Measurements from ENCODE around the gene KIAA1549. TPM values are rescaled to one million over a fixed set of nuclear protein-coding genes. Genes with fewer than 3 reads are reported as not detected.

KIAA1549 gene
- total RNA-seq, 1 donor from 2014 or later, result 28.4 TPM

DNA sequence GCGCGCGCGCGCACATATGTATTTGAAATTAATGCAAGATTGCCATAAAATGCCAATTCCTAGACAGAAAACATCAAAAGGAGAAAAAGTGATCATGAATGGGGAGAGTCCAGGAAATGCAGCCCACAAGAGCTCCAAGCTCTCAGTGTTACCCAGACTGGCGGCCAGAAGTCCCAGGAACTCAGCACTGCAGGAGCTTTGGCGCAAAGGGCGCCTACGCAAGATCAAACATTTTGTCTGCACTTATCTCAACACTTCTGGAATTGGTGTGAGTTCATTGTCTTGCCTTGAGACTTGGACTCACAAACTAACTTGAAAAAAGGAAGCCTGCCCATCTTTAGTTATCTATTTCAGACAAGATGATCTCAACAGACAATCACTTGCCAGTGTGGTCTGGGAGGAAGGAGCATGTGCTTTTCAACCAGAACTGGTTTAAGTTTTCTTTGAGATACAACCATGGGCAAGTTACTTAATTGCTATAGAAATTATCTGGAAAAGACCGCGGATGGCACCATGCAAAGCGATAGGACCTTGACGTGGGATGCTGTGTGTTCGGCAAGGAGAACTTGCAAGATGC, 77.2 kb downstream of the KIAA1549 start:
- DNase-seq, result no peak

DNA sequence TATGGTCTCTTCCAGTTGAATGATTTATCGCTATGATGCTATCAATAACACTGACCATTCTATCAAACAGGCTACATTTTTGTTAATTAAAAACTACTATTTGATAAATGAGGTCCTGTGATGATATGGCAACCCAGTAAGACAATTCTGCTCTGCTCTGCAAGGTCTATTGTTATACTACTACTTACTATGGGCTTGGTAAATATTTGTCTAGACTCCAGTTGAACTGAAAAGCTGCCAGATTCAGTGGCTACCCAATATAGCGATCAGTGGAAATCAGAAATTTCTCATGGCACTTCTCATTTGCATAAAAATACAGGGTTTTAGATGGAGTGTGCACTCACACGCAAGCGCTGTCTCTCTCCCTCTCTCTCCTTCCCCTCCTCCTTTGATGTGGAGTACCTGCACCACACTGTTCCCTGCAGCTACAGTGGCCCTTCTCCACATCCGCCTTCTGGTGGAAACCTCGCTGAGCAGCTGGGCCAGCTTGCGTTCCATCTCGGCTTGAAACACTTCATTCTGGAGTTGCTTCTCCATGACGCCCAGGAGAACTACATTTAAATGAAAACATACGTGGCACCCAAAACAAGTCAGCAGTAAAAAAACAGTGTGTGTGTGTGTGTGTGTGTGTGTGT, 77.9 kb downstream of the KIAA1549 start:
- no peak for DNase-seq

DNA sequence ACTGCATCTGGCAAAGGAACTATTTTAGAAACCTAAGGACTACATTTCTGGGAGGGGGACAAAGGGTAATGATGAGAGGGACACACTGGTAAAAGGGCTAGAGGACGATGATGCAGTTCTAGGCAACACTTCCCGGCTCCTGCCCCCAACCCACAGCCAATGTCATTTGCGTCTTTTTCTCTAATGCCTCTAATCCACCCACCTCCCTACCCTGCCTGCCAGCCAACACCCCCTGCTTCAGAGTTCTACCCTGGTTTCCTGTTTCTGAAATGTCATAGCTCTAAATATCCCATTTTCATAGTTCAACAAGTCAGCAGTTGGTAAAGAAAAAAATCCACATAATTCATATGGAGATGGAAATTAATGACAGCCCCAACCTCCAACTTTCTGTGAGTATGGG, 79.0 kb downstream of the KIAA1549 start:
- no peak for DNase-seq

DNA sequence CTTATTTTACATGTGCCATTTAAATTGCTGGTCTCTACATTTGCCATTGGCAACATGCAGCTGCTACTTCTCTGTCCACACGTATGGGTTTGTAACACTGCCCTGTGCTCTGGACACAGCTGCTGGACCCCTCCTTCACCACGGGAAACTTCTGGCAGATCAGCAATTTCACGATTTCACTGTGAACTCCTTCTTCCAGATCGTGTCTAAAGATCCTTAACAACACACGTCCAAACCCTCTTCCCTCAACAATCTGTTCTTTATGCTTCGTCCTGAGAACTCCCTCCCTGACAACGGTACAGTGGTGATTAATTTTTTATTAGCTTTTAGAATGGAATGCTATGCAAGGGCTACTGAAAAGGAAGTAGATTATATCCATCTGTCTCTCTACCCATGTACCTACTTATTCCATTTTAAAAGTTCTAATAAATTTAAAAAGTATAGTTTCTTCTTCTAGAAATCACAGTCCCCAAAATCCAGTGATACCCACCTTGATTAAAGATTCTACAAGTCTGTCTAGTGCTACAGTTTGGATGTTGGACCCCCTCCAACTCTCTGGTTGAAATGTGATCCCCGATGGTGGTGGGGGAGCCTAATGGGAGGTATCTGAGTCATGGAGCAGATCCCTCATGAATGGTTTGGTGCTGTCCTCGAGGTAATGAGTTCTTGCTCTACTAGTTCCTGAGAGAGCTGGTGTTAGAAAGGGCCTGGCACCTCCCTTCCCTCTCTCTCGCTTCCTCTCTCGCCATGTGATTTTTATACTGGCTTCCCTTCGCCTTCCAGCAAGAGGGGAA, 81.0 kb downstream of the KIAA1549 start:
- DNase-seq, result no peak

DNA sequence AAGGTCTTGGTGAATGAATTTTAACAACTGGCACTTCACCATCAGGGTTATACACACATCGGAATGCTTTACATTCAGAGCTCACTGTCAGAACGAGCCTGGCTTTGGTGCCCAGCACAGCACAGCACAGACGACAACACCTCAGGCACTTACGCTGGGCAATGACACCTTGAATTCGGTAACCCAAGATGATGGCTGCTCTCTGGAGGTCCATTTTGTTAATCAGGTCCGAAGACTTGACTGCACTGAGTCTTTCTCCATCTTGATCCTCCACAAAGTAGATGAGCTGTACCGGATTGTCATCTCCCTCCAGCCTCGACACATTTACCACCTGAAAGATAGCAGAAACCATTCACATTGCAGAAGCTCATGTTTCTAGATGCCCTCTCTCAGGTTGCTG, 82.4 kb downstream of the KIAA1549 start:
- DNase-seq, result no peak

DNA sequence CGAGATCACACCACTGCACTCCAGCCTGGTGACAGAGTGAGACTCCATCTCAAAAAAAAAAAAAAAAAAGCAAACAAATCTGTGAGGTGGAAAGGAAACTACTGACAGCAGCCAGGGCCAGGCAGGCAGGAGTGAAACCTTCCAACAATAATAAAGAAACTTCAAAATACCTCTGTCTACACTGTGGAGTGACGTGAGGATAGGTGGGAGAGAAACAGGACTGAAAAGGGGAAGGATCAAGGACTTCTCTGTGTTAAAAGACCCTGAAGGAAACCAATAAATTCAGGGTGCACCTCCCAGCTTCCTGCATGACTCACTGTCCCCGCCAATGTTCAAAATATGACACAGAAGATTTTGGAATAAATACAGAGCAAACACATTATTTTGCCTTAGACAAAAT, 82.9 kb downstream of the KIAA1549 start:
- no peak for DNase-seq

DNA sequence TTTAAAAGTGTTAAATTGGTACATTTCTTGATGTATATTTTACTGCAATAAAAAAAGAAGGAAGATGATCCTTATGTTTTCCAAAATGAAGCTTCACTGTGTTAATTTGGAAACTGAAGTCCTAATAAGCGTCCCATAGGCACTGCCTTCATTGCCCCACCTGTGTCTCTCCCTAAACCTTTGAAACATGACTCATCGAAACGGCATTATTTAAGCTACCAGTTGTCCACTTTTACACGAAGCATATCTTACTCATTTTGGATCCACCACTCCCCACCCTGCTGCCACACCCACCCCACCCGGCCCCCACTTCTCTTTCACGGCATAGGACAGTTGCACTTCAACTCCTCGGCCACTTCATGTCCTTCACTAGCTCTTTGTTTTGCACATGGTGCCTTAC, 85.5 kb downstream of the KIAA1549 start:
- no peak for DNase-seq

DNA sequence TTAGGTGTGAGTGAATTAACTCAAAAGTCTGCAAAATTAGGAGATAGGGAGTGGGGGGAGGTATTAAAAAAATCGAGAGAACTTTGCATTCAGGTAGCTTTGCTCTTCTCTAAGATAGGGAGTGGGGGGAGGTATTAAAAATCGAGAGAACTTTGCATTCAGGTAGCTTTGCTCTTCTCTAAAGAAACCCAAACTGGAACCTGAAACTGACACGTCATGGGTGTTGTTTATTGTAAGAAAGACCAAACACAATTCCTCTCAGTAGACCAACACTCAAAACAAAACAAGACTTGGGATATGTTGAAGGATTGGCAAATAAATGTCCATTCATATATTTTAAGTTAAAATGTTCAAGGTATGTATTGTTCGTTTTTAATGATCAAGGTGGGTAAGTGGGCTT, 87.9 kb downstream of the KIAA1549 start:
- no peak for DNase-seq

DNA sequence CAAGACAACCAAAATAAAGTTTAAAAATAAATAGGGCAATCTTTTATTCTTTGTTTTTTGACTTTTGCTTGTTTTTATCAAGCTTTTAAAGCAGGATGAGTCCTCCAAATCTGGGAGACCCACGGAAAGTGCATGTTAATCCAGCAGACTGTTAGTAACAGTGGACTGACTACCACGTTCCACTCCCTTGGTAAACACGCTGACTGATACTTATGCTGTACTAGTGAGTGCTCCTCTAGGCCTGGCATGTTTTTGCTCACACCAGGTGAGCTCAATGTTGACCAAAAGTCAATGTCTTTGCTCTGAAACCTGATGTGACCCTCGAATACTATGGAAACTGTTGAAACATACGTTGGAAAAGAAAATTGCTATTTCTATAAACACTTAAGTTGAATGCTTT, 88.4 kb downstream of the KIAA1549 start:
- DNase-seq, result no peak

DNA sequence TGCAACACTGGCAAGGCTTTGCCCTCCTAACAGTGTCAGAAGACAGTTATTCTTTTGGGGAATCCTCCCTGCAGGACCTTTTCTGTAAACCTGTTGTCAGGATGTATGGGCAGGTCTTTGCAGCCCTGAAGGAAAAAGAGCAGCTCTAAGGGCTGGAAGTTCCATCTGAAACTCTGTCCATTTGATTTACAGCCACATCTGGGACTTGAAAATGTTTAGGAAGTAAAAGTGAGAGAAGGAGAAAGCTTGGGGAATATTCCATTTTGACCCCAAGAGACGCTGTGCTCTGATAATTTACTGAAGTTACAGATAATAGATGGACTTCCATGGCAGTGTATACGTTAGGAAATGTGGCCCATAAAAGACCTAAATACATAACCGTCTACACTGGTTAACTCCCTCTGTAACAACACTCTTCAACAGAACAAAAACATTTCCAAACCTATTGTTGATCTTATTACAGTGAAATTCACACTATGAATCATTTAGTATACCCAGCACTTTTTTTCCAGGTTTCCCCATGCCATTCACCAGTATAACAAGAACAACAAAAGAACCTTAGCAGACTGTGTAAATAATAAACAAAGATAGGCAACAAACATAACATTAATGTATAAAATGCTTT, 89.1 kb downstream of the KIAA1549 start:
- no peak for DNase-seq

DNA sequence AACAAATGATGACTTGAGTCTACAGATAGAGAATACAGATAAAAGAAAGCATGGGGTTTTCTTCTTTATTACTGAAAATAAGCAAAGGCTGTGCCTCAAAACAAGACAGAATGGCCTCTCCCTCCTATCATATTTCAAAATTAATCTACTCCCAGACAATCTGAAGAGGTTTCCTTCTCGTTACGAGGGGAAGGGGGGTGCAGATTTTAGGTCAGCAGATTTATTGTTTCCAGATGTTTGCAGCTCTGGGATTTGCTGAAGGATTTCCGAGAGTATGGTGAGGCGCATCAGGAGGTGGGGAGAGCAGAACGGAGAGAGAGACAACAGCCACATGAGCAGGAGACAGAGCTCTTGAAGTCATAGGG, 89.8 kb downstream of the KIAA1549 start:
- DNase-seq, result no peak

DNA sequence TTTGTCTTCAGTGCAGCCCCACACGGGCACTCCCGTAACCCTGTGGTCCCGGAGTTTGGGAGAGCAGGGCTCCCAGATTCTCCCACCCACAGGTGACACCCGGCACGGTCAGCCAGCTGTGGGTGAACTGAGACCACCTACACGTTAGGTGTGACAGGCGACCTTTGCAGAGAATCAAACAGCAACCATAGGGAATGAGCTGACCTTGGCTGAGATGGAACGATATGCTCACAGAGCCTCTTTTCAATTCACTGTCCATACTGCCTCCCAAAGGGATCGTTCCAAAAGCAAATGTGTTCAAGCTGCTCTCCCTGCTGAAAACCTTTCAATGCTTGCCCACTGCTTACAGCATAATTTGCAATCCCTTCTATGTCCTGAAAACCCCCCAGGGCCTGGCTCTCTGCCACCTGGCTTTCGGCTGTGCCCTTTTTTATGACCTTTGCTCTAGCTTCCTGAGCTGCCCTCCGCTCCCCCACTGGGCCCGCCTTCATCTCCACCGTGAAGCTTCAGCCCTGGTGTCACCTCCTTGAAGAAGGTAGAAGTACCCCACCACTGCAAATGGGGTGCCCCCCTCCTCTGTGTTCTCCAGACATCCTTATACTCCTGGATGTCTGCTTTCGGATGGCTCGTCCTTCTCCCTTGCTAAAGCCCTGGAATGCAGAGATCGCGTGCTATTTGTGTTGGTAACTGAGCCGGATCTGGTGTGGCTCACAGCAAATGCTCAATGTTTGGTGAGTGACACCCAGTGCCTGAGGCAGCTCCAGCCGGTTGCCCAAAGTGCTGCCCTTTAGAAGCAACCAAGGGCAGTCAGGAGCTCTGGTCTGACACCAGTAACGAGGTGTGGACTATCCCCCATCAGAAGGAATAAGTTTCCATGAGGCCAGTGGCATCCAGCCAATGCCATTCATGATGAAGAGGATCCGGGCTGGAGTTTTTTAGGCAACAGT, 90.4 kb downstream of the KIAA1549 start:
- no peak for DNase-seq

DNA sequence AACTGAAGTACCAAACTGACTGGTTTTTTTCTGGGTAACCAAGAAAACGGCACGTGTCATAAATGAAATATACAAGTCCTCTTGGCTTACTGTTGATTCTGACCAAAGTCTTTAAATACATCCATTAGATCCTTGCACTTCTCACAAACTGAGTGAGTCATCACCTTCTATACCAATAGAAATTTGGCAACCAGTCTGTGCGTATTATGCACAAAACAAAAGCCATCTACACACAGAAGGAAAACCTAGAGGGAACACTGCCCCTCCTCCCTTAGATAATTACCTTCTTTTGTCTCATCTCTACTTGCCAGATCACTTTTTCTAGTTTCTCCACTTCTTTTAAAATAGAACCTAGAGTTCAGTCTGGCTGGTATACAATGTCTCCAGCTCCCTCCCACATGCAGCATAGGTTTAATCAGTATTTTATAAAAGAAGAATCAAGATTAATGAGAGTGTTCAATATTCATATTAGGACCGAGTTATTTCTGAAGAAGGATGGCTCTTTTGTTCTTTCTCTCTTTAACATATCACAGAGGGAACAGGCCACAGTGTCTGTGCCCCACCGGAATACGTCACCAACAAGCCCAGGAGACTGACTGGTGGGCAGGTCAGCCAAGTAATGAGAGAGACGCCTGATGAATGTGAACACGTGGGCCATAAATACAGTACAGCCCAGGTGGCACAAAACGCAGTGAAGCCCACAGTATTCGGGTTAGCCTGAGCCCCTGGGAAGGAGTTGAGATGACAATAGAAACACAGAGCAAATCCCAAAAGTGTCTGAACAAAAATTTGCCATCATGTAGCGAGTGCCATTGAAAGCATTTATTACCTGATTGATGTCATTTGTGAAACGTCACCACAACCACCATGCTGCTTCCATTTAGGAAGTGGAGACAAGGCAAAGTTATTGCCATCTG, 91.3 kb downstream of the KIAA1549 start:
- no peak for DNase-seq

DNA sequence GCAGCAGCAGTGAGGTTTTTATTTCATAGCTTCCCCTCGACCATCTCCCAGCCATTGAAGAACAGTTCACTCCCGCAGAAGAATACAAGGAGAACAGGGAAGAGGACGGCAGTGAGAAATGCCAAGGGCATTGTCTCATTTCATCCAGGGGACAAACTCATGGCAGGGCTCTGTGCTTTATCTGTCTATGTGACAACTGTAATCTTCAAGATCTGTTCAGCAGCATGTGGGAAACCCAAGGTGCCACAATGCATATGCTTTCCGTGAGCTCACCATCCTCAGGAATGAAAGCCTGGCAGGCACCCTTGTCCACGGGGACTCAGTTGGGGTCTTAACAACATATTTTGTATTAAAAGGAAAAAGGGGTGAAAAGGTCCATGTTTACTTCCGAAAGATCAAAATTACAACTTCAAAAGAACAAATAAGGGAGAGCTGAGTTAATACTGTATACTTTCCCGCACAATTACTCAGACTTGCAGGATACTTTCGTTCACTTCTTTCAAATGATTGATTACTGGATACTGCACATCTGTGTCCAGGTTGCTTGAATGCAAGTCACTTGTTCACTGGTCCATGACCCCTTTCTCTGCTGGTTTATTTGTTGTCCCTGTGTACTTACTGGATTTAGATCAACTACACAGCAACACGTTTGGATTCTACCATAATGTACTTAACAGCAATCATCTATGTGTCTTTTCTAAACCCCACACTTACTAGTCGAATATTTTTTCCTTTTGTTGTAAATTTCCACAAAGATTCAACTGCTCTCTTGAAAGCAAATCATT, 93.1 kb downstream of the KIAA1549 start:
- DNase-seq, result no peak

DNA sequence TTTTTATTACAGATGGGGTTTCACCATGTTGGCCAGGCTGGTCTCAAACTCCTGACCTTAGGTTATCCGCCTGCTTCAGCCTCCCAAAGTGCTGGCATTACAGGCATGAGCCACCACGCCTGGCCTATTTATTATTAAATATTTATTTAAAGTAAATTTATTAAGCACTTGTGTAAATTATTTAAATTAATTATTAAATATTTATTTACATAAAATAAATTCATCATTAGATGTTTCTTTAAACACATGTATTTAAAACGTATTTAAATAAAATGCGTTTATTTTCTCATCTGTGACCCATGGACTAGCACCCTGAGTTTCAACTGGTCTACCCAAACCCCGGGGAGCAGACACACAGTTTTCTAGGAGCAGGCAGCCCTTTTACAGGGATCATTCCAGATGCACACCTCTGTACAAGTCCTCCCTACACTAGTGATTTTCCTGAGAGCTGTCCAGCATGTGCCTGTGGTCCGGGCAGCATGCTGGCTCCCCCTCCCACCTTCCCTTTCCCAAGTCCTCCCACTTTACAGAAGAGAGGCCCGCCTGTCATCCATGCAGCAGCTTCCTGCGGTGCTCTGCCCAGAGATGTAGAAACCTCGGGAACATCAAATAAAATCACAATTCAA, 94.0 kb downstream of the KIAA1549 start:
- DNase-seq, result no peak

DNA sequence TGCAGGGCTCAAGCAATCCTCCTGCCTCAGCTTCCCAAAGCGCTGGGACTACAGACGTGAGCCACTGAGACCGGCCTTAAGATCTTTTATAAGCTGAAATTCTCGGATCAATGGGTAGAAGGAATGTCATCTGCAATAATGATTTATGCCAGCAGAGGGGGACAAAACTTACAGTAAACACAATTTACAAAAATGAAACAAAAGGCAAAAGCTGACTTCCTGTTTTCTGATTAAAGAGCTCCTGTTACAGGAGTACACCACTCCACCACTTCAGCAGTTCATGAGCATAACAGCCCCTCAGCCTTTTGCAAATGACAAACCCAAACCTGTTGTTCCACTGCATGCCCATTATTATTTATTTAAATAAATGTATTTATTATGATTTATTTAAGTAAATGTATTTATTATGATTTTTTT, 94.7 kb downstream of the KIAA1549 start:
- DNase-seq, result no peak

DNA sequence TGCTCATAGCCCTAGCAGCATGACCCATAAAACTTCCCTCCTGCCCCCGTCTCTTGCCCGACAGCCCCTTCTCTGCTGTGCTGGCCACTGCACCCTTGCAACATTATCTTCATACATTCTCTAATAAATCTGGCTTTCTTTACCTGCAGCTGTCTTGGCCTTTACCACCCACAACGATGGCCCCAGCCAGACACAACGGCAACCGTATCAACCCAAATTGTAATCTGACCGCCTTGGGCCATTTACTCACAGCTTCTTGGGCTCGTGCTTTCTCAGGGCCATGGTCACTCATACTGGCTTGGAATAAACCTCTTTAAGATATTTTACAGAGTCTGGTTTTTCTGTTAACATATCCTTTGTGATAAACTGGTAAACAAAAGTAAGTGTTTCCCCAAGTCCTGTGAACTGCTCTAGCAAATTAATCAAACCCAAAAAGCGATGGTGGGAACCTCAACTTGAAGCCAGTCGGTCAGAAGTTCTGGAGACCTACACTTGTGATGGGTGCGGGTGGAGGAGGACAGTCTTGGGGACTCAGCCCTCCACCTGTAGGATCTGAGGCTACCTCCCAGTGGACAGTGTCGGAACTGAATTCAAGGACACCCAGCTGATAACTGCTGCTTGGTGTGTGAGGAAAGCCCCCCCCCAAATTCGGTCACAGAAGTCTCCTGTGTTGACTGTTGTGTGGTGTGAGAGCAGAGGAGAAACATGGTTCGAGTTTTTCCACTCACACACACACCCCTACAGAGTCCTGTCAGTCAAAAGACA, 95.6 kb downstream of the KIAA1549 start:
- no peak for DNase-seq

DNA sequence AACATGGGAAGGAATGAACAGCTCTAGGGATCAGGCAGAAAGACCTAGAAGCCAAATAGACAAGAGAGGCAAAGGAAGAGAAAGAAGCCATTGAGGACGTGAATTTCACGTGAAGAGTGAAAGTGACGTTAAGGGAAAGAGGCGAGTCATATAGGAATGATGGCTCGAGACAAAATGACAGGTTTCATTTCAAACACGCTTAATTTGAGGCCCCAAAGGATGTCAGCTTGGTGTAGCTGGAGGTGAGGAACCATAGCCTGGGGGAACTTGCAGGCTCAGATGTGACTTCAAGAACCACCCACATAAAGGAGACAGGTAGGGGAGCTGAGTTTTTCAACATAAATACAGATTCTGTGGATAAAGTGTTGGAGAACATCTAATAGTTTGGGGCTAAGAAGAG, 98.9 kb downstream of the KIAA1549 start:
- no peak for DNase-seq

DNA sequence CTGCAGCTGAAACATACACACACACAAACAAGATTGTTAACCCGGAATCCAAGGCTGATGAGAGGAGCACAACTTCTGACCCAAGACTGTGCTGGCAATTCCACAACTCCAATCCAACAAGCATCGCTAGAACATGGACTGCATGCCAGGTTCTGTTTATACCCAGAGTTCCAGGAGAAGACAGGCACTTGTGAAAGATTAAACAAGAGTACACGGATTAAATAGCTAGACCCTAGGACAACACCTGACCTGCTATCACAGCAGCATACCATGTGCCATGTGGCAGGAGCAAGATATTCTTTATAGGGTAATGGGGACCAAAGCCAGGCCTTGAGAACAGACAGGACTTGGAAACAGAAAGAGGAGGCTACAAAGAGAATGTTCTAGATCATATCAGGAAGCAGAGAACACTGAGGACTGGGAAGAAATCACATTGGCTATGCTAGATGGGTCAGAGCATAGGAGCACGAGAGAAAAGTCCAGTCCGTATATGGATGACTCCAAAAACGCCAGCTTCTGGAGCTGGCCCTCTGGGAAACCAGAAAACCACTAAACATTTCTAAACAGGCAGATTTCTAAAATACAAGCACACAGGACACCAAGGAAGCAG, 99.5 kb downstream of the KIAA1549 start:
- DNase-seq, result no peak
